Measurements from ENCODE around the gene GRID1.

Gene GRID1

GRCh38 chr10:85618841-85619240 is 747.8 kb downstream of the GRID1 start:
- no peak for DNase-seq (ENCODE audit: low read depth in 2 of 2)

- DNase-seq (ENCODE audit: low read depth in 2 of 2): no peak
Observed at GRCh38 chr10:85617751-85618546, 748.6 kb downstream of the GRID1 start.

- no peak for DNase-seq (ENCODE audit: low read depth in 2 of 2)
Observed at GRCh38 chr10:85615556-85615955, 751.0 kb downstream of the GRID1 start.

GRCh38 chr10:85614981-85615380 is 751.6 kb downstream of the GRID1 start:
- no peak for DNase-seq (ENCODE audit: low read depth in 2 of 2)

GRCh38 chr10:85614566-85614965 is 752.0 kb downstream of the GRID1 start:
- no peak for DNase-seq (ENCODE audit: low read depth in 2 of 2)

- no peak for DNase-seq (ENCODE audit: low read depth in 2 of 2)
Observed at GRCh38 chr10:85613391-85613790, 753.2 kb downstream of the GRID1 start.

GRCh38 chr10:85612833-85613232 is 753.8 kb downstream of the GRID1 start:
- DNase-seq (ENCODE audit: low read depth in 2 of 2): no peak

- DNase-seq (ENCODE audit: low read depth in 2 of 2): no peak
Observed at GRCh38 chr10:85612378-85612775, 754.2 kb downstream of the GRID1 start.

GRCh38 chr10:85611746-85612377 is 754.7 kb downstream of the GRID1 start:
- no peak for DNase-seq (ENCODE audit: low read depth in 2 of 2)

GRCh38 chr10:85611093-85611740 is 755.4 kb downstream of the GRID1 start:
- DNase-seq (ENCODE audit: low read depth in 2 of 2): no peak

- no peak for DNase-seq (ENCODE audit: low read depth in 2 of 2)
Observed at GRCh38 chr10:85610381-85611092, 756.1 kb downstream of the GRID1 start.

DNA sequence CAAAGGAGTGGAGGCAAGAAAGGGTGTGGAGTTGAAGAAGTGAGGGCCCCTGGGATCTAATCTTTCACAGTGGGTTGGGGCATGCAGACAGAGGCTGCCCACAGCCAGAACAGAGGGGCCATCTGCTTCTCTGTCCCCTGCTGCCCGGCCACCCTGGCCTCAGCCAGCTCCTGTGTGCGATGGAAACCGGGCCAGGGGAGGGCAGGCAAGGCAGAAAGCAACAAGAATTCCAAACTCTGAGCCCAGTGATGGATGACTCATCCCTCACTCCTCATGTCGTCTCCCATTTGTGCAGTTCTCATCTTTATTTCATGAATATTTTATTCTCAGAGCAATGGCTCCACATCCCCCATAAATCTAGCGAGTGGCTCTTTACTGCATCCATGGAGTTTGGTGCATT is 757.1 kb downstream of the GRID1 start:
- DNase-seq (ENCODE audit: low read depth in 2 of 2): no peak

- no peak for DNase-seq (ENCODE audit: low read depth in 2 of 2)
Observed at GRCh38 chr10:85608706-85609105, 757.9 kb downstream of the GRID1 start.

- DNase-seq (ENCODE audit: low read depth in 2 of 2): no peak
Observed at GRCh38 chr10:85607043-85607695, 759.4 kb downstream of the GRID1 start.

DNA sequence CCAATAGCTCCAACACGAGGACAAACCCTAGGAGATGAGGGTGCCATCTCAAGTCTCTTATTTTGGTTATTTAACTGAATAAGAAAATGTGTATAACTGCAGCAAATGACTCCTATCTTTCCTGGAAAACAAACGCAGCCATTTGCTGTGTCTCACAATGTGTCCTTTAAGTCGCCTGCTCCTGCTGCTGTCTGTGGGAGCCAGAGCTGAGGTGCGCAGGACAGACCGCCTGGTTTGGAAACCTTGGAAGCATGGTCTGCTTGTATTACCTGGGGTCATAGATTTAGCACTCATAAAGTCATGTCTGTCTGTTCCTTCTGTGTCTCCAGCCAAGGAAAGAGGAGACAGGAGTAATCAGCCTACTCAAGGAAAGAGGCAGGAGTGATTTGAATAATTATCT is 760.2 kb downstream of the GRID1 start:
- DNase-seq (ENCODE audit: low read depth in 2 of 2): no peak

DNA sequence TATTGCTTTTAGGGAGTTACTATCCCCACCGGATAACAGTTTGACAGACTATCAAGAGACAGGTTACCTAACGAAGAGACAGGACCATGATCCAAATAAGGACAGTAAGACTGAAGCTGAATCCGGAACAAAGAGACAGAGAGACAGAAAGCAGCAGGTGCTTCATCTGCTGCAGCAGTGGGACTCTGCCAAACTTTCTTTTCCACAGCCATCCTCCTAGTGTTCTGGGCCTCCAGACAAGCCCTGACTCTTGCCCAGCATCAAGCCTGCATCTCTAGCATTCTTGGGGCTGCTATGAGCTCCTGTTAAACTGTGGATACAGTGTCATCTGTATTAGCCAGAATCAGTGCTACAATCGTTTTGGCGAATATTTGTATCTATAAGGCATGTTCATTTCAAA is 761.7 kb downstream of the GRID1 start:
- no peak for DNase-seq (ENCODE audit: low read depth in 2 of 2)

DNA sequence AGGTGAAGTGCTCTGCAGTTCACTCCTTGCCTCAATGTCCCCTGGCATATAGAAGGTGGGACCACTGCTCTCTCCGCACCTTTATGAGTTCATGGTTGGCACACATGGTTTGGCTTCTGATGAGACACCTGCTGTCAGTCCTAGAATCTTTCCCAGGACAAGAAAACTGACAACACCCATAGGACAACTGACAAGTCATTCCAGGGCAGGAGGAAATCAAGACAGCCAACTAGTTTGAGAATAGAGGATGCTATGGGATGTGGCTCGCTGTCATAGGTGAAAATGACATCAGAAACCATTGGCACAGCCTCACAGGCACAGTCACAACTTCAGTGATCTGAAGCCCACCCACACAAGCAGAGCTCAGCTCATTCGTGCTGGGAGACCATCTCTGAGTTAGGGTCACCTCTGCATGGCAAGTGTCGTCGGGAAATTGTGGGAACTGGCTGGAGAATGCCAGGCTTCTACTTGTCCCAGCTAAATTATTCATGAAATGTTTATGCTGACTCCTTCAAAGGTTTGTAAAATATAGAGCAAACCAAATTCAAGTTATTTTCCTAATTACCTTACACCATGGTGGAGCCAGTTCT is 762.4 kb downstream of the GRID1 start:
- no peak for DNase-seq (ENCODE audit: low read depth in 2 of 2)

DNA sequence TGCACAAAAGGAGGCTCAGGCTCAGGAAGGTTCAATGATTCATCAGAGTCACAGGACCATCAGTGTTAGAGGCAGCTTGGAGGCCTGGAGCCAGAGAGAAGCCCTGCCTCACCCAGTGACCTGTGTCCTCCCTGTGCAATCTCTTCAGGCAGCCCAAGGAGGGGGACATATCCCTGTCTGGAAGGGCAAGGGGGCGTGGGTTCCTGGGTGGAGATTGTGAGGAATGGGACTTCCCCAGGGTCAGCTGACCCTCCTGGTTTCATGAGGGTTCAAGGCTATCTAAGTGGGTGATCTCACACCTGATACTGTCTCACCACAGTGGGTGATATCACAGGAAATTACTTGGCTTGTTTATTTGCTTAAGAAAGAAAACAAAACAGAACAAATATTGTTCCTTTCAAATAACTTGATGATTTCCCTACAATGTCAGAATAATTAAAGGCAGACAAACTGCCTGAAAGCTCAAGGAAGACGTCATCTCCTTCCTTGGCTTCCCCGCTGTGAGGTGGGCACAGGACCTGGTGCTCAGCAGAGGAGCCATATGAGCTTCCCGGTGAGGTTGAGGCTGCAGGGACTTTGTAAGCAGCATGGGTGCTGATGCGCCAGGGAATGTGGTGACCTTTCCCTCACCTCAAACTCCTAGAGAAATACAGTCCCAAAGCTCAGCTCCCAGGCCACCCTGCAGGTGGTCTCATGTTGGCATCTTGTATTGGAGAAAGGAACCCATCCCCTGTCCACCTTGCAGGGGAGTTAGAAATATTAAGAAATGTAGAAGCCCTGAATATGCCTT is 763.2 kb downstream of the GRID1 start:
- DNase-seq (ENCODE audit: low read depth in 2 of 2): no peak

DNA sequence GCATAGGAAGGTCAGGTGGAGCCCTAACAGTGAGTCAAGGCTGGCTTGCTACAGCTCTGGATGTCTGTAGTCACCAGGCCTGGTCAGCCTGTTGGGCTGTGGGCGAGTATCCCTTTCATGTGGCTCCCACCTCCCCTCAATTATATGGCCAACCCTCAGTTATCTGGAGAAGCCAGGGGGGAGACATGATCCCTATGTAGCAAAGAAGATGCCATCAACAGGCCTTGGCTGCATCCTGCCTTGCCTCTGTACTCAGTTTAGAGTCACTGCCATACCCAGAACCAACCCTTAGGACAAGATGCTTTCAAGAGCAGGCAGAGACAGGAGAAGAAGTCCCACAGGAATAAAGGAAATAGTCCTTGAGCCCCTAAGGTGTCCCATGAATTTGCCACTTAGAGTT is 763.9 kb downstream of the GRID1 start:
- no peak for DNase-seq (ENCODE audit: low read depth in 2 of 2)

GRCh38 chr10:85602306-85602705 is 764.3 kb downstream of the GRID1 start:
- no peak for DNase-seq (ENCODE audit: low read depth in 2 of 2)

- no peak for DNase-seq (ENCODE audit: low read depth in 2 of 2)
Observed at GRCh38 chr10:85601526-85601925, 765.1 kb downstream of the GRID1 start.
